Cerebellar nuclear complex (tissue), 1 donor: ENCODE data around the gene PHLPP1.

Experiments used
- DNase-seq, 2 experiments: peaks; one replicate each; lab custom pipeline; 2025; lab: John Stamatoyannopoulos, UW

PHLPP1 gene

DNA sequence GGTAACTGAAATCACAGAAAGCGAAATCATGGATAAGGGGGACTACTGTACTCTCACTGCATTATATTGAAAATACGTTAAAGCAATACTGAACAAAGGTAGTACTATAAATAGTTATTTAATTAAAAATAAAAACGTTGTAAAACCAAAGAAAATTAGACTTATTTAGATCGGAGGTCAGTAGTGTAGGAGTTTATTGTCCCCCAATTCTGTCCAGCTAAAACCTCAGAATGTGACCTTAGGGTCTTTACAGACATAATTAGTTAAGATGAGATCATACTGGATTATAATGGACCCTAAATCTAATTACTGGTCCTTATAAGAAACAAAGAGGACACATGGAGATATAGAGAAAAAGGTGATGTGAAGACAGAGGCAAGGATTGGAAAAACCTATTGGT lies 95.3 kb downstream of the PHLPP1 start:
- no peak for DNase-seq

DNA sequence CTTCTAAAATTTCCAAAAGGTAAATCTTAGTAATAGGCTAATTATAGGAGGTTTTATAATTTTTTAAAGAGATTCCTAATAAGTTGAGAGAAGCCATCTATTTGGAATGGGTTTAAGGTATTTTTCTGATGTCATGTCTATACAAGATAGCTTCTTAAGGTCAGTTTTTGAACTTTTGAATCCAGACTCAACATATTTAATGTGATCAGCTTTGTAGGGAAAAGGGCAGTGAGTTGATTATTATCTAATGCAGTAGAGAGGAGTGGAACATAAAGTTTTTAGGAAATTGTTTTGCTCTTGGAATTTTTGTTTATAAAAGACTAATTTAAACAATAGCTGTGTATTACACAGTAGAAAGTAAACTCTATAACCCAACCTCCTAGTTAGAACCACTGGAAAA lies 96.3 kb downstream of the PHLPP1 start:
- no peak for DNase-seq

DNA sequence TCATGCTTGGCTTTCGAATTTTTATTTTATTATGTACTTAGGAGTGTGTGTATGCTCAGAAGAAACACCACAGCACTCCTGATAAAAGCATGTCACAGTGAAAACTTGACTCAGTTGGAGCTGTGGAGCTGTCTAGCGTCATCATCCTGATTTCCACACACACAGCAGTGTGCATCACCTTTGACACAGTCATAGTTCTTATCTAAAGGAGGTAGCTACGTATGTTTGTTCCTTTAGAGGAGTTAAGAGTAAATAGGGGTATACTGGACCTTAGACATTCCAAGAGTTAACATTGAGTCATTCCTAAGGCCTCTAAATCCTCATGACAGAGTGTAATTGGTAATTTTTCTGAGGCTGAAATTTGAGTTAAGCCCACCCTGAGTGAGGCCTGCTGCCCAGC lies 96.9 kb downstream of the PHLPP1 start:
- no peak for DNase-seq

DNA sequence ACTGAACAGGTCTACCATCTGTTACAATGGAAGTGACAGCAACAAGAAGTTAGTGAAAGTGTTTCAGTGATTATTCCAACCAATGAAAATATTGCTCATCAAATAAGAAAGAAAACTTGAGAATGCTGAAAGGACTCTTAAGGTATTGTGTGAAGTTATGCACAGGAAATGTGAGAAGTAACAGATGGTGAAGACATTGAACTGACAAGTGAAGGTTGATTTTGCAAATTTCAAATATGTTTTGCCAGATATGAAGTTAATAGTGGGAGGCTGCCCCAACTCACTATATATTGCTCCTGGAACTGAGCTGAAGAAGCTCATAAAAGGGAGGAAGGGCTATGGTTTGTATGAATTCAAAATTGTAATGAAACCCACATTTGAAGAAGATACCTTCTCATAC lies 97.5 kb downstream of the PHLPP1 start:
- DNase-seq = no peak

DNA sequence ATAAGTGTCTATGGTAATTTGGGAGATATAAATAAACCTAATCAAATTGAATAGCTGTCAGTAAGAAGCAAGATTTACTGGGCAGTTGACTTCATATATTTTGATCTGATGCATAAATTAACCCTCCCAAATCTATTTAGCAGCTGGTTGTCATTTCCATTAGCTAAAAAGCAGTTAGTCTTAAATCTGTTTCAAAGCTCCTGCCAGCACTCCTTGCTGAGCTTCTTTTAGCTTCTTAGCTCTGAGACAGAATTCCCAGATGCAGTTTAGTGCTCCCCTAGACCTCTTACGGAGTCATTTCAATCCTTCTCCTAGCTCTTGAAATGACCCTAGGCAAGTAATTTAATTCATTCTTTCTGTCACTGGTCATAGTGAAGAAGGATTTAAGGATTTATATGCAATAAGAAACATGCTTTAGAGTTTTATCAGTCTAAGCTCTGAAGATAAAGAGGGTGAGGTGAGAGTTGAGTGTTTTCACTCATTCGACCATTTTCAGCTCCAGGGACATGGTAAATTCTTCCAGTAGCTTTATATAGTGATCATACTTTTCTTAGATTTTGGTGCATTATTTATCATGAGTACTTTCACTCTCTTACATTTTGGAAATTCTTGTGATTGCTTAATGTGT lies 98.9 kb downstream of the PHLPP1 start:
- DNase-seq = no peak

DNA sequence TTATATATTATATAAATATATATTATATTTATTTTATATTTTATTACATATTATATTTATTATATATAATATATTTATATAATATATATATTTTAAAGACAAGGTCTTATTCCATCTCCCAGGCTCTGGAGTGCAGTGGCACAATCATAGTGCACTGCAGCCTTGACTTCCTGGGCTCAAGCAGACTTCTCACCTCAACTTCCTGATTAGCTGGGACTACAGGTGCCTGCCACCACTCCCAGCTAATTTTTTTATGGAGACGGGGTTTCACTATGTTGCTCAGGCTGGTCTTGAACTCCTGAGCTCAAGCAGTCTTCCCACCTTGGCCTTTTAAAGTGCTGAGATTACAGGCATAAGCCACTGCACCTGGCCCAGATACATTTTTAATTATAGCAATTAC lies 110.0 kb downstream of the PHLPP1 start:
- DNase-seq = no peak

DNA sequence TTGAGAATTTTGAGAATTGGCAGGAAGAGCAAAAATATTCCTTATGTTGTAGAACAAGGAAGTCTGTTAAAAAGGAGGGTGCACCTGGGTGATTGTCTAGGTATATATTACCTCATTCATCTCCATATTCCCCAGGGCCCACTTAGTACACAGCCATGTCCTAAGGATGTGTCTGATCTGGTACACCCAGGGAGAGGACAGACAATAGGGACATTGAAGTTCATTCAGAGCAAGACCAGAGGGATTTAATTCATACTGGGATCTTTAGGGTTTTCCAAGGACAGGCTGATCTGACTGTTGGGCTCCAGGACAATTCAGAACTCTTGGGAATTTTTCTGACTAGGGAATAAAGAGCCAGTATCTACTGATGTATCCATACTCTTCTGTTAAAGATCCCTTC lies 112.1 kb downstream of the PHLPP1 start:
- no peak for DNase-seq

DNA sequence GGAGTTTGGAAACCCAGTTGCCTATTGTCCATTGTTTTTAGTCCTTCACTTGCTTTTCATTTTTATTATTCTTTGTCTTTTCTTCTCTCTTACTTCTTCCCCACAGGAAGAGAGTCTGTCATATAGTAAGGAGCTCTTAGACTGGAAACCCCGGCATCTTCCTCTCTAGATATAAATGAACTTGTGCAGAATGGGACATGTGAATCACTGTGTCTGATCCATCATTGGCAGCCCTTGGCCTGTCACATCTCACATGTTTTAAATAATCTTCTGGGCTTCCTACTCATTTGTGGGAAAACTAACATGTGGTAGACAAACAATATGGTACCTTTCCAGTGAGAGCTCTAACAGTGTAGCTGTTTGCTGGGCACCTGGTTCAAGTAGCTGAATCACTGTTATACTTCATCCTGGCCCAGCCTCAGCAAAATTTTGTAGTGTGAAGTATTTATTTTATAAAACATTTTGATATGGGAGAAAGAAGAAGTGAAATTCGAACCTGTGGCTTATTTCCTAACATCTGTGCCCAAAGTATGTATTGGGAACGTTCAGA lies 112.8 kb downstream of the PHLPP1 start:
- no peak for DNase-seq

DNA sequence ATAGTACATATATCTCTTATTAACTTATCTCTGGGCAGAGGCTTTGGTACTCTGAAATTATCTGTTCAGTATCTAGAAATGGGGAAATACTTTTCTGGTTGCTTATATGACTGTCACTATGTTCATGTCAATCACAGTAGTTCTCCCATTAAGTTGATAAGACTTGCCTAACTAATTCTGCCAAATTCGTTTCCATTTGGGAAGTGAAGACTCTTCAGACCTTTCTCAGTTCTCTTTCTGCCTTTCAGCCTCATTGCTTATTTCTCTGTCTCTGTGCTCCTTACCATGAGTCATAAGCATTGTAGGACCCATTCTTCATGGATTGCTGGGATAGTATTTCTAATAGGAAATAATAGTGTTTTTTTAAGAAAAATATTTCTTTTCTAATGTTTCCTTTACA lies 113.5 kb downstream of the PHLPP1 start:
- DNase-seq = no peak

DNA sequence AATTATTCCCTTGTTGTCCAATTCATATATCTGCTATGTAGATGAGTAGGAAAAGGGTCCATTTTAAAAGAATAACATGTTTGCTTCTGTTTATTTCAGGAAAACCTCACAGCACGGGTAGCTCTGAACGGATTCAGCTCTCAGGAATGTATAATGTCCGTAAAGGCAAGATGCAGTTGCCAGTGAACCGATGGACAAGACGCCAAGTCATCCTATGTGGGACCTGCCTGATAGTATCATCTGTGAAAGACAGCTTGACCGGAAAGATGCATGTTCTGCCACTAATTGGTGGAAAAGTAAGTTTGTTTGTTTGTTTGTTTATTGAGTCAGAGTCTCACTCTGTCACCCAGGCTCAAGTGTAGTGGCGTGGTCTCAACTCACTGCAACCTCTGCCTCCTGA lies 114.6 kb downstream of the PHLPP1 start:
- DNase-seq = no peak

DNA sequence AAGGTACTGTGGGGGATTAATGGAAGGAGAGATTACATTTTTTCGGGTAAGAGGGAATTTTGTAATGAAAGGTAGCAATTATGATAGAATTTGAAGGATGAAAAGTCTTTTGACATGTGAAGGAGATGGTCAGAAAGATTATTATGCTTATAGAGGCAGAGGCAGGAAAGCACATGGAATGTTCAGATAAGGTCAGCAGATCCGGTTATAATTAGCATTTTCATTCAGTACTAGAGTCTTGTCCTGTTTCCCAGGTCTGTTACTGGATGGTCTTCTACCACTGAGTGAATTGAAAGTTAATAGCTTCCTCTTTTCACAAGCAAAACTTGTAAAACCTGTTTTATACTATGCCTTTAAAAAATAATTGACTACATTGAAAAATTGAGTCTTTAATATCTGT lies 116.9 kb downstream of the PHLPP1 start:
- DNase-seq = no peak

DNA sequence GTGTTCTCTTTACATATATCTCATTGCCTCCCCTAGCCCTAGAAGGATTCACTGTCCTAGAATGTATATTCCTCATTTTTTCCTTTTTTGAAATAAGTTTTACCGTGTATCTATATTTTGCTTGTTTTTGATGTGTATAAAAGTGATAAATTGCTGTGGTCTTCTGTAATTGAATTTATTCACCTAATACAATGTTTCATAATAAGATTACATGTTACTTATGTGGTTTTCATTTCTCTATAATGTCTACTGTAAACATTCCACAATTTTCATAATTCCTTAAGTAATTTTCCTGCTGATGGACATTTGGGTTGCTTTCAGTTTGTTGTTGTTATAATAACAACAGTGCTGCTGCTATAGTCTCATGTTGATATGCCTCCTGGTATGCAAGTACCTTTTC lies 118.2 kb downstream of the PHLPP1 start:
- no peak for DNase-seq

DNA sequence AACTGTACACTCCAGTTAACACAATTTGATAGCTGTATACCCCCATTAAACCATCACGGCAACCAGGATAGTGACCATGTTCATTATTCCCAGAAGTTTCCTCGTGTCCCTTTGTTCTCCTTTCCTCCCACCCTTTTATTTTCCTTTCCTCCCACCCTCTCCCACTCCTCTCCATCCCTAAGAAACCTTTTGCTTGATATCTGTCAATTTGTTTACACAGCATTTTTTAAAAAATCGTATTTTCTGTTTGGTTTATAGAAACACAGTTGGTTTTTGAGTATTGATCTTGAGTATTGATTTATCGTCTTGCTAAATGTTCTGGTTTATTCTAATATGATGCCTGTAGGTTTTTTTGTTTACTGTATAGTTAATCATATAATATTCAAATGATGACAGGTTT lies 119.4 kb downstream of the PHLPP1 start:
- no peak for DNase-seq

DNA sequence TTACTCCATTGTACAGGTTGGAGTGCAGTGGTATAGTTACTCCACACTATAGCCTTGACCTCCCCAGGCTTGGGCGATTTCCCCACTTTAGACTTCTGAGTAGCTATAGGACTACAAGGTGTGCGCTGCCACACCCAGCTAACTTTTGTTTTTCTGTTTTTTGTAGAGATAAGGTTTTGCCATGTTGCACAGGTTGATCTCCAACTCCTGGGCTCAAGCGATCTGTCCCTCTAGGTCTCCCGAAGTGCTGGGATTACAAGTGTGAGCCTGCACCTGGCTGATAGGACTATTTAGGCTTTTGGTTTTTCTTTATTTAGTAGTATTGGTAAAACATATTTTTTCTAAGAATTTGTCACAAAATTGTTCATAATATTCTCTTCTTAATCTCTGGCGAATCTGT lies 121.7 kb downstream of the PHLPP1 start:
- DNase-seq = no peak

DNA sequence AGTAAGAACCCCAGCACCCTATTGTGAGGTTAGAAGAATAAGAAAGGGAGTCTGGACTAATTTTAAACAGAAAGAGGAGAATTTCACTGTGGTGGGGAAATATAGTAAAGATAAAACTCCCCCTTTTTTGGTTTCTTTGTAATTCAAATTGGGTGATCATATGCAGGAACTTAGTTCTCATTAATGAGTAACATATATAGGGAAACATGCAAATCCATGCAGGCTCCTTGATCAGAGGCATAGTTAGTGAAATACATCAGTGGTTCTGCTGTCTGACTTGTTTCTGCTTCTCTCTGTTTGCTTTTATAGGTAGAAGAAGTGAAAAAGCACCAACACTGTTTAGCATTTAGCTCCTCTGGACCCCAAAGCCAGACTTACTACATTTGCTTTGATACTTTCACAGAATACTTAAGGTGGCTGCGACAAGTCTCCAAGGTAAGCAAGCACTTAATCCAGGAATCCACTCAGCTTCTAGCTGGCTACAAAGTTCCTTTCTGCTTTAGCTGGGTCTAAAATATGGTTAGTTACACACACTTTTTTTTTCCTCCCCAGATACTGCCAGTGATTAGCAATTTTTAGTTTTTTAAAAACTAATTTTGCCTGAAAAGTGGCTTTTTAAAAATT lies 123.2 kb downstream of the PHLPP1 start:
- DNase-seq = no peak

DNA sequence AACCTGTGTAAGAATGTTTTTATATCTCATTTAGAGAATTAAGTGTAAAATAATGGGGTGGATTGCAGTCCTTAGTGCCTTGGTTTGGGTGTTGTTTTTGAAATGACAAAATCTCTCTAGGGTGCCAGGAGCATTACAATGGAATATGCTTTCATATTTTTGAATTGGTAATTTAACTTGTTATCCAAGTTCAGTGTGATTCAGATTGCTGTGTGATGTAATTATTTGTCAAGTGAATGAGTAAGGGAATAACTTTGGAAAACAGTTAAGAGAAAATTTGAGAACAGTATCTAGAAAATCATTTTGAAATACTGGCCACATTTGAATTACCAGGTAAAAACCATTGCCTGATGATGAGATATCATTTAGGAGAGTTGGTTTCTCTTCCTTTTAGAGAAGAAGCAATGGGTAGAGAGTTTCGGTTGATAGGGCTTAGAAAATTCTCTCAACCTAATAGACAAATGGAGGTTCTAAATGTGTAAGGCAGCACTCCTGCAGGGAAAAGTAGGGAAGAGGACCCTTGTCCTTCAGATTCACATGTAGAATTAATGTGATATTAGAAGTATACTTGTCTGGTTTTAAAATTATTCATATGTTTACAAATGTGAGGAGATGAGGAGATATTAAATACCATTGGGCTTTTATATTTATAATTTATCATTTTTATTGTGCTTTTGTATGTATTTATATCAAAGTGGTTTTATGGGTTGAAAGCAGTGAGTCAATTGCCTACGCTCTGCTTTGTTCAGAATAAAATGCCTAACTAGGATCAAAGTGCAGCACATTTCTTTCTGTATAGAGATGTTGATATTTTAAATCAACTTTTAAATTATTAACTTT lies 124.8 kb downstream of the PHLPP1 start:
- DNase-seq = no peak

DNA sequence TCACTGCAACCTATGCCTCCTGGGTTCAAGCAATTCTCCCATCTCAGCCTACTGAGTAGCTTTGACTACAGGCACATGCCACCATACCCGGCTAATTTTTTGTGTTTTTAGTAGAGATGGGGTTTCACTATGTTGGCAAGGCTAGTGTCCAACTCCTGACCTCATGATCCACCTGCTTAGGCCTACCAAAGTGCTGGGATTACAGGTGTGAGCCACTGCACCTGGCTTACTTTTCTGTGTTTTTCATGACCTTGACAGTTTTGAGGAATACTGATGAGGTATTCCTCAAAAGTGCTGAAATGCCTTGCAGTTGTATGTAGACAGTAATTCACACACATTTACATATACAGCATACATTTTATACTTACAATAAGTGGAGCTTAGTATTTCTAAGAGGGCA lies 126.1 kb downstream of the PHLPP1 start:
- no peak for DNase-seq

DNA sequence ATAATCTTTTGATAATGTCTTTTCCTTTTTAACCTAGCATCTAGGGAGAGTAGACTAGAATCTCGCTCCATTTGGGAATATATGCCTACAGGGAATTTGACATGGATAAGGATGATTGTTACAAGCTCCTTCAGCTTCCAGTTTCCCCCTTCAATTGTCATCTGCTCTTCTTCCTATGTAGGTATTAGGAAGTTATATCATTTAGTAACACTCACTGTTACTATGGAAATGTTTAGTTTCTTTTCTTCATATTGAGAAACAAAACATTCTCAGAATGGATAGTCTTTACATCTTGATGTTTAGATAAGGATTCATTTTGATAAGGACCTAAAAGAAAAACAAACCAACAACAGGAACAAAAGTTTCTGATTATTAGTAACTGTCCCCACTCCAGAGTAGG lies 127.6 kb downstream of the PHLPP1 start:
- DNase-seq = no peak

DNA sequence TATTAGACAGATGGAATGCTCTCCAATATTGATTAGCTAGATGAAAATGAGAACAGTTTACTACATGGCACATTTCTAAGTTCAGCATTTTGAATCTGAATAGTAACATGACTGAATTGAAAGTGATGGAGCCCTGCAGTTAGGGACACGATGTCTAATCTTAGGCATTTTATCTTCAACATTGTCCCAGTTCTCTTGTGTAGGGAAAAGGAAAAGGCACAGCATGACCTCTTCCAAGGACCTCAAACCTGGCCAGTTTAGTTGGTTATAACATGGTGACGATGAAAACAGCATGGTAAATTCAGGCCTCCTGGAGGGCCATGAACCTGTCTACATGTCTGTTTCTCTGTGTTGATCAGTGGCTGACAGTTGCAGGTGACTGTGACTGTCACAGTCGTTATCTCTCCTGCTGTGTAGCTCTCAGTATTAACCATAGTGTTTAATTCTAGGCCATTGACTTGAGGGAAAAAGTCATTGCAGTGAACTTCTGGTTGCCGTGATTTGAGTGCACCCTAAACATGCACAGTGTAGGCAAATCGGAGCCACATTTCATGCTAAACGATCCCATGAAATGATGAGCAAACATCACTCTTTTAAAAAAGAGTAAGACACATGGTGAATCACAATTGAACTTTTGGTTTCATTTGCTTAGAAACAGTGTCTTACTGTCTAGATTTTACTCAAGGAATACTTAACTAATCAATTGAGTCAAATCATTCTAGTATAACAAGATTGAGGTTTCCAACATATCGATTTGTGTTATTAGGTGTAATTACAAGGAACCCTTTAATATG lies 129.7 kb downstream of the PHLPP1 start:
- no peak for DNase-seq

DNA sequence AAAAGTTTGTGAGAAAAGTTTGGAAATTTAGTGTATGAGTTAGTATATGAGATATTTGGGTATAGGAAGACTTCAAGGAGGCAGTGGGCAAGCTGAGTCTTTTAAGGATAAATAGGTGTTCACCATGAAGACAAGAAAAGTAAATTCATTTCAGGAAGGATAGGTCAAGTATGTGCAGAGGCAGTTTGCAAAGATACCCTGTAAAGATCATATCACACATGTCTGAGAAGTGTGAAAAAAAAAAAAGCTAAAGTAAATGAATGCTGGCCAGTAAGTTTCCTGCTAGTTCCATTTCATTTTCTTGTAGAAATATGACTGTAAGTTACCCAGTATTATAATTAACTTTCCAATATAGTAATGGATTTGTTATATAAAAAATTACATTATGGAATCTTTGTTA lies 131.0 kb downstream of the PHLPP1 start:
- DNase-seq = no peak

DNA sequence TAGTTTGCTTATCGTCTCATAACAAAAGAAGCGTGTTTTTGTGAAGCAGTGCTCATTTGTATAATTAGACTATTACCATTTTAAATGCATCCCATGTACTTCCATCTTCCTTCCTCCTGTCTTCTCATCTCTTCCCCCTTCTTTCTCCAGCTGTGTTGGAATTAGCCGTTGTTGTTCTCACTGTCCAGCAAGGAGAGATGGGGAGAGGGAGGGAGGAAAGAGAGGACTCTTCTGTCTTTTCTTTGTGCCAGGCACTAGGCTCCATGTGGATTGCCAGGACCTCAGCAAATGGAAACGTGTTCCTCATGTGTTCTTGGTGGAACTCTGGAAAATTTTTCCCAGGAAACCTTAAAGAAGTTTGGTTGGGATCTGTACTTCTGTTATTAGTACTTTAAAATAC lies 131.7 kb downstream of the PHLPP1 start:
- no peak for DNase-seq

DNA sequence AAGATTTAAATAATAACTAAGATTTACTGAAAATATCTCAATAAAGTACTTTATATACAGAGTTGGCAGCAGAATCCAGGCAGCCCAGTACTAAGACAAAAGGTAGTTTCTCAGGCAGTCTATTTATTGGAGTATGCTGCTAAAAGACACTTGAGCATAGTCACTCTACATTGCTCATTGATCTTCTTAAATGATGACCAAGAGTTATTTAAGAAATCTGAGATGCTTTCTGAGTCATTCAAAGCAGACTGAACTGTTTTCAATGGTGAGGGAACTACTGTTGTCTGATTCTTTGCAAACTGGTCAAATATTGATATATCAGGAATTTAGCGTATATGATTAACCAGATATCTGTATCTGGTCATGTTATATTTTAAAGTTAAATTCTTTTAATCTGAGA lies 133.6 kb downstream of the PHLPP1 start:
- no peak for DNase-seq
